ENCODE results near the gene PGPEP1. TPM values are rescaled to one million over a fixed set of nuclear protein-coding genes. Genes with fewer than 3 reads are reported as not detected.

PGPEP1 gene
- polyA plus RNA-seq, 1 donor, result 14.4 TPM

- no peak for DNase-seq
These were observed 78.2 kb downstream of the PGPEP1 start for GRCh38 chr19:18418483-18419194.

GRCh38 chr19:18419195-18419698 is 78.8 kb downstream of the PGPEP1 start, which contains the start of gene SSBP4:
SSBP4 (plus strand) TSS chr19:18419398; CDS start chr19:18419649, 251 bp downstream.
- DNase-seq, result peak; percentile 86

Other genes starting within 250 kb of the PGPEP1 start
- 17.3 TPM for gene MAST3, start 242.8 kb upstream of the PGPEP1 start, polyA plus RNA-seq (ENCODE audit: insufficient read length)
- 66.1 TPM for gene PIK3R2, start 187.4 kb upstream of the PGPEP1 start, polyA plus RNA-seq (ENCODE audit: insufficient read length)
- 2.9 TPM for gene IFI30, start 166.8 kb upstream of the PGPEP1 start, polyA plus RNA-seq (ENCODE audit: insufficient read length)
- gene MPV17L2, start 147.4 kb upstream of the PGPEP1 start, polyA plus RNA-seq (ENCODE audit: insufficient read length), result 6.5 TPM
- 5.1 TPM for gene RAB3A, start 136.6 kb upstream of the PGPEP1 start, polyA plus RNA-seq (ENCODE audit: insufficient read length)
- gene PDE4C, start 114.2 kb upstream of the PGPEP1 start, polyA plus RNA-seq (ENCODE audit: insufficient read length), result 7.1 TPM
- 4.9 TPM for gene IQCN, start 66.1 kb upstream of the PGPEP1 start, polyA plus RNA-seq (ENCODE audit: insufficient read length)
- gene JUND, start 59.0 kb upstream of the PGPEP1 start, polyA plus RNA-seq (ENCODE audit: insufficient read length), result 139 TPM
- gene LSM4, start 17.5 kb upstream of the PGPEP1 start, polyA plus RNA-seq (ENCODE audit: insufficient read length), result 93.0 TPM
- gene GDF15, start 45.6 kb downstream of the PGPEP1 start, polyA plus RNA-seq (ENCODE audit: insufficient read length), result 0.41 TPM
- 2.6 TPM for gene LRRC25, start 57.0 kb downstream of the PGPEP1 start, polyA plus RNA-seq (ENCODE audit: insufficient read length)
- gene SSBP4, start 78.8 kb downstream of the PGPEP1 start, polyA plus RNA-seq (ENCODE audit: insufficient read length), result 135 TPM
- 231 TPM for gene ISYNA1, start 97.5 kb downstream of the PGPEP1 start, polyA plus RNA-seq (ENCODE audit: insufficient read length)
- gene ELL, start 181.5 kb downstream of the PGPEP1 start, polyA plus RNA-seq (ENCODE audit: insufficient read length), result 20.8 TPM
- 134 TPM for gene FKBP8, start 203.0 kb downstream of the PGPEP1 start, polyA plus RNA-seq (ENCODE audit: insufficient read length)
- gene KXD1, start 217.3 kb downstream of the PGPEP1 start, polyA plus RNA-seq (ENCODE audit: insufficient read length), result 77.3 TPM
- gene UBA52, start 231.3 kb downstream of the PGPEP1 start, polyA plus RNA-seq (ENCODE audit: insufficient read length), result 1,296 TPM
- gene REX1BD, start 248.2 kb downstream of the PGPEP1 start, polyA plus RNA-seq (ENCODE audit: insufficient read length), result 32.7 TPM

Data from hindlimb muscle (tissue), 1 donor.